ENCODE results near the gene PROSER3. TPM values are rescaled to one million over a fixed set of nuclear protein-coding genes. Genes with fewer than 3 reads are reported as not detected.

The PROSER3 gene
- total RNA-seq, 1 donor from 2014 or later = 13.8 TPM

GRCh38 chr19:35727053-35727955, 30.7 kb upstream of the PROSER3 start:
- Histone ChIP-seq H3K9me3 (no peaks in the 10 kb centered on the region), H3K27me3 (no peaks in the 10 kb centered on the region), H3K36me3 (peaks cover 3 to 100% of the 10 kb centered on the region in 2 donors), H3K27ac (no peak overlapping the region), H3K4me3 (no peak overlapping the region), H3K4me1 (no peaks in the 10 kb centered on the region)
- TF ChIP-seq CTCF (IDR thresholded peaks at IDR 0.05) (no peak), POLR2AphosphoS5 (IDR thresholded peaks at IDR 0.05; ENCODE audit: insufficient read depth in 1 of 2, low read depth in 1 of 2) (no peak), POLR2A (IDR thresholded peaks at IDR 0.05) (no peak)
- DNase-seq (ENCODE audit: extremely low spot score in 2 of 2) = no peak
- intact Hi-C loops (cut with DNase I) = no loop called here

DNA sequence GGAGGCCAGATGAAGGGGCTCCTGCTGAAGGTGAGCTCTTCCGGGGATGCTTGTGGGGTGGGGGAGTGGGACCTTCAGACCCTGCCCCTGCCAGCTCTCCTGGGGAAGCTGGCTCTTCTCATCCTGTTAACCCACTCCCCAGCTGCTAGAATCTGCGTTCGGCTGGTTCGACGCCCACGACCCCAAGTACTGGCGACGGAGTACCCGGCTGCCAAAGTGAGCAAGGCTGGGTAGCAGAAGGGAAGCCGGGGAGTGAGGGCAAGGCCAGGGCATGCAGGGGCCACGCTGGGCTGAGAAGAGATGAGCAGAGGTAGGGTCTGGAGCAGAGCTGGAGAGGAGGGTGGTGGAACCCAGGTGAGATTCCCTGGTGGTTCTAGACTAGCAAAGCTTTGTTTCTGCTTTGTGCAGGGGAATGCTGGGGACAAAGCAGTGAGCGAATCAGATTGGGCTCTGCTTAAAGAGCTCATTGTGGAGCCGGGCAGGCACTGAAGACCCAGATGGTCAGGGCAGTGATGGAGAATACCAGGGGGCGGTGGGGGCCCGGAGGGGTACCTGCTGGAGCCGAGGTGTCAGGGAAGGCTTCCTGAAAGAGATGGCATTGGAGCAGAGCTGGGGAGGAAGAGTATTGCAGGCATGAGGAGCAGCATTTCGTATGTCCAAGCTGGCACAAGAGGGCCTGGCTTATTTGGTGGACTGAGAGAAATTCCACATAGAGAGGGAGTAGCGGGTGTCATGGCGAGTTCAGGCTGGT, 29.8 kb upstream of the PROSER3 start:
- no peak overlapping the region for H3K4me3 ChIP-seq
- TF ChIP-seq POLR2A (IDR thresholded peaks at IDR 0.05) = no peak
- TF ChIP-seq POLR2AphosphoS5 (IDR thresholded peaks at IDR 0.05; ENCODE audit: insufficient read depth in 1 of 2, low read depth in 1 of 2) = no peak
- TF ChIP-seq CTCF (IDR thresholded peaks at IDR 0.05) = no peak
- no peaks in the 10 kb centered on the region for H3K4me1 ChIP-seq
- H3K36me3 ChIP-seq = peaks cover 3 to 100% of the 10 kb centered on the region in 2 donors
- no peak overlapping the region for H3K27ac ChIP-seq
- H3K27me3 ChIP-seq = no peaks in the 10 kb centered on the region
- intact Hi-C loops (cut with DNase I) = no loop called here
- no peaks in the 10 kb centered on the region for H3K9me3 ChIP-seq
- DNase-seq (ENCODE audit: extremely low spot score in 2 of 2) = no peak

DNA sequence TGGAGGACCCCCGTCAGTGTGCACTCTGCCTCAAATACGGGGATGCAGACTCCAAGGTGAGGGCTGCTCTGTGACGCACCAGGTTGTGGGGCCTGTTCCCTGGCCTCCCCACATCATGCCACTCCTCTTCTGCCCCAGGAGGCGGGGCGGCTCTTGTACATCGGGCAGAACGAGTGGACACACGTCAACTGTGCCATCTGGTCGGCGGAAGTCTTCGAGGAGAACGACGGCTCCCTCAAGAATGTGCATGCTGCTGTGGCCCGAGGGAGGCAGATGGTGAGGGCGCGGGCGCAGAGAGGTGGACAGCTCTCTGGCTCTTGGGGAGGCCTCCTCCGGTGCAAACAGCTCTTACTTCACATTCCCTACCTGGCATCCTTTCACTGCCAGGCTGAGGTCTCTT, 29.0 kb upstream of the PROSER3 start:
- no peak for DNase-seq (ENCODE audit: extremely low spot score in 2 of 2)
- Histone ChIP-seq H3K27me3 (no peaks in the 10 kb centered on the region), H3K36me3 (peaks cover 3 to 93% of the 10 kb centered on the region in 2 donors), H3K4me1 (no peaks in the 10 kb centered on the region), H3K4me3 (no peak overlapping the region), H3K9me3 (no peaks in the 10 kb centered on the region), H3K27ac (no peak overlapping the region)
- TF ChIP-seq CTCF (IDR thresholded peaks at IDR 0.05) = no peak
- no peak for TF ChIP-seq POLR2AphosphoS5 (IDR thresholded peaks at IDR 0.05; ENCODE audit: insufficient read depth in 1 of 2, low read depth in 1 of 2)
- TF ChIP-seq POLR2A (IDR thresholded peaks at IDR 0.05) = no peak
- intact Hi-C loops (cut with DNase I) = no loop called here

DNA sequence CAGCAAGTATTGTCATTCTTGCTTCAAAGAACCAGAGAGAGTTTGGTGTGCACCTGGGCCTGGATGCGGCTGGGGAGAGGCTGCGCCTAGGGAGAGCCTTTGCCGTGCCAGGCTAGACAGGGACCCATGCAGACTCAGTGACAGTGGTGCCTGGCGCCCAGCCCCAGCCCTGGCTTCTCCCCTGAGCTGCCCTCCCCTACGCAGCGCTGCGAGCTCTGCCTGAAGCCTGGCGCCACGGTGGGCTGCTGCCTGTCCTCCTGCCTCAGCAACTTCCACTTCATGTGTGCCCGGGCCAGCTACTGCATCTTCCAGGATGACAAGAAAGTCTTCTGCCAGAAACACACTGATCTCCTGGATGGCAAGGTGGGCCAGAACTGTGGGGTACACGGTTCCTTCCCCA, 28.2 kb upstream of the PROSER3 start:
- DNase-seq (ENCODE audit: extremely low spot score in 2 of 2) = no peak
- intact Hi-C loops (cut with DNase I) = no loop called here
- no peak overlapping the region for H3K27ac ChIP-seq
- H3K4me1 ChIP-seq = no peaks in the 10 kb centered on the region
- H3K9me3 ChIP-seq = no peaks in the 10 kb centered on the region
- peaks cover 0 to 86% of the 10 kb centered on the region in 2 donors for H3K36me3 ChIP-seq
- H3K4me3 ChIP-seq = no peak overlapping the region
- no peak for TF ChIP-seq CTCF (IDR thresholded peaks at IDR 0.05)
- TF ChIP-seq POLR2AphosphoS5 (IDR thresholded peaks at IDR 0.05; ENCODE audit: insufficient read depth in 1 of 2, low read depth in 1 of 2) = no peak
- no peak for TF ChIP-seq POLR2A (IDR thresholded peaks at IDR 0.05)
- no peaks in the 10 kb centered on the region for H3K27me3 ChIP-seq
